ENCODE results near the gene GADL1.

DNA sequence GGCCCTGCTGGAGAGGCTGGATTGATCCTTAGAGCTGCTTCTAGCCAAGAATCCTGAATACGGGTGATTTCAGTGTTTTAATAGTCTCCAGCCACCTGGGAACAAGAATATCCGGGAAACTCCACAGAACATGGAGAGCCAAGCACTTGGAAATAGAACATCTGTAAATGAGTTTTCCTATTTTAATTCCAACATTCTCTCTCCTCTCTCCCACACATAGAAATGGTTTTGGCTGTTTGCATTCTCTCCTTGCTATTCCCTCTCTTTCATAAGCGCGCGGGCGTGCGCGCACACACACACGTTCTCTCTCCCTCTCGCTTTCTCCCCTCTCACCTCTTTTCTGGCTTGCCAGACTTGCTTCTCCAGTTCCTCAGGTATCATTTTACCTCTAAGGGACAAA lies 50.6 kb downstream of the GADL1 start:
- TF ChIP-seq CTCF (IDR thresholded peaks at IDR 0.05) (no peak), POLR2A (IDR thresholded peaks at IDR 0.05) (no peak)
